PFSK-1 (cell line): Measurements from ENCODE around the gene BCORL1.

Source experiments
- POLR2AphosphoS5 ChIP-seq: IDR thresholded peaks from 2 replicates; pipeline ENCODE4 v1.6.1; 2012; ENCODE audit warnings: low read depth, mild to moderate bottlenecking, control low read depth, low read length, moderate library complexity
- REST ChIP-seq, 2 experiments: IDR thresholded peaks; 2 replicates each; pipeline versions ENCODE4 v1.6.1 to v1.8.0; 2011 to 2012; ENCODE audit warnings: low read depth in 2 of 2, low read length in 2 of 2, control low read depth in 1 of 2, inconsistent platforms in 1 of 2, mild to moderate bottlenecking in 1 of 2, moderate library complexity in 1 of 2; ENCODE audit not compliant: insufficient read depth in 1 of 2
- SIN3A ChIP-seq: IDR thresholded peaks from 2 replicates; pipeline ENCODE4 v1.6.1; 2012; ENCODE audit warnings: mild to moderate bottlenecking, low read length, moderate library complexity, borderline replicate concordance; ENCODE audit not compliant: insufficient read depth
- TAF1 ChIP-seq: IDR thresholded peaks from 2 replicates; pipeline ENCODE4 v1.6.1; 2012; ENCODE audit warnings: low read length, control low read depth, borderline replicate concordance; ENCODE audit not compliant: insufficient read depth

- TF ChIP-seq POLR2AphosphoS5: no peak
- TF ChIP-seq TAF1: no peak
- no peak for TF ChIP-seq REST (IDR thresholded peaks at IDR 0.05; ENCODE audit: insufficient read depth in 1 of 2, low read depth in 2 of 2, low read length in 2 of 2)
- TF ChIP-seq SIN3A: no peak
These were observed 70.8 kb downstream of the BCORL1 start for GRCh38 chrX:130053236-130053635.
